ENCODE measurements around the gene STK39. TPM values are rescaled to one million over a fixed set of nuclear protein-coding genes. Genes with fewer than 3 reads are reported as not detected.
A peak's percentile ranks its signal among the peaks of the same experiment; 100 is the strongest.

Gene STK39
- total and polyA plus RNA-seq, 9 of the 15 experiments (the other 6 are each of a cell fraction or from before 2014, with no cell fraction given) = 0.19 to 0.76 (median 0.51) TPM

- TF ChIP-seq, protein P1, sequence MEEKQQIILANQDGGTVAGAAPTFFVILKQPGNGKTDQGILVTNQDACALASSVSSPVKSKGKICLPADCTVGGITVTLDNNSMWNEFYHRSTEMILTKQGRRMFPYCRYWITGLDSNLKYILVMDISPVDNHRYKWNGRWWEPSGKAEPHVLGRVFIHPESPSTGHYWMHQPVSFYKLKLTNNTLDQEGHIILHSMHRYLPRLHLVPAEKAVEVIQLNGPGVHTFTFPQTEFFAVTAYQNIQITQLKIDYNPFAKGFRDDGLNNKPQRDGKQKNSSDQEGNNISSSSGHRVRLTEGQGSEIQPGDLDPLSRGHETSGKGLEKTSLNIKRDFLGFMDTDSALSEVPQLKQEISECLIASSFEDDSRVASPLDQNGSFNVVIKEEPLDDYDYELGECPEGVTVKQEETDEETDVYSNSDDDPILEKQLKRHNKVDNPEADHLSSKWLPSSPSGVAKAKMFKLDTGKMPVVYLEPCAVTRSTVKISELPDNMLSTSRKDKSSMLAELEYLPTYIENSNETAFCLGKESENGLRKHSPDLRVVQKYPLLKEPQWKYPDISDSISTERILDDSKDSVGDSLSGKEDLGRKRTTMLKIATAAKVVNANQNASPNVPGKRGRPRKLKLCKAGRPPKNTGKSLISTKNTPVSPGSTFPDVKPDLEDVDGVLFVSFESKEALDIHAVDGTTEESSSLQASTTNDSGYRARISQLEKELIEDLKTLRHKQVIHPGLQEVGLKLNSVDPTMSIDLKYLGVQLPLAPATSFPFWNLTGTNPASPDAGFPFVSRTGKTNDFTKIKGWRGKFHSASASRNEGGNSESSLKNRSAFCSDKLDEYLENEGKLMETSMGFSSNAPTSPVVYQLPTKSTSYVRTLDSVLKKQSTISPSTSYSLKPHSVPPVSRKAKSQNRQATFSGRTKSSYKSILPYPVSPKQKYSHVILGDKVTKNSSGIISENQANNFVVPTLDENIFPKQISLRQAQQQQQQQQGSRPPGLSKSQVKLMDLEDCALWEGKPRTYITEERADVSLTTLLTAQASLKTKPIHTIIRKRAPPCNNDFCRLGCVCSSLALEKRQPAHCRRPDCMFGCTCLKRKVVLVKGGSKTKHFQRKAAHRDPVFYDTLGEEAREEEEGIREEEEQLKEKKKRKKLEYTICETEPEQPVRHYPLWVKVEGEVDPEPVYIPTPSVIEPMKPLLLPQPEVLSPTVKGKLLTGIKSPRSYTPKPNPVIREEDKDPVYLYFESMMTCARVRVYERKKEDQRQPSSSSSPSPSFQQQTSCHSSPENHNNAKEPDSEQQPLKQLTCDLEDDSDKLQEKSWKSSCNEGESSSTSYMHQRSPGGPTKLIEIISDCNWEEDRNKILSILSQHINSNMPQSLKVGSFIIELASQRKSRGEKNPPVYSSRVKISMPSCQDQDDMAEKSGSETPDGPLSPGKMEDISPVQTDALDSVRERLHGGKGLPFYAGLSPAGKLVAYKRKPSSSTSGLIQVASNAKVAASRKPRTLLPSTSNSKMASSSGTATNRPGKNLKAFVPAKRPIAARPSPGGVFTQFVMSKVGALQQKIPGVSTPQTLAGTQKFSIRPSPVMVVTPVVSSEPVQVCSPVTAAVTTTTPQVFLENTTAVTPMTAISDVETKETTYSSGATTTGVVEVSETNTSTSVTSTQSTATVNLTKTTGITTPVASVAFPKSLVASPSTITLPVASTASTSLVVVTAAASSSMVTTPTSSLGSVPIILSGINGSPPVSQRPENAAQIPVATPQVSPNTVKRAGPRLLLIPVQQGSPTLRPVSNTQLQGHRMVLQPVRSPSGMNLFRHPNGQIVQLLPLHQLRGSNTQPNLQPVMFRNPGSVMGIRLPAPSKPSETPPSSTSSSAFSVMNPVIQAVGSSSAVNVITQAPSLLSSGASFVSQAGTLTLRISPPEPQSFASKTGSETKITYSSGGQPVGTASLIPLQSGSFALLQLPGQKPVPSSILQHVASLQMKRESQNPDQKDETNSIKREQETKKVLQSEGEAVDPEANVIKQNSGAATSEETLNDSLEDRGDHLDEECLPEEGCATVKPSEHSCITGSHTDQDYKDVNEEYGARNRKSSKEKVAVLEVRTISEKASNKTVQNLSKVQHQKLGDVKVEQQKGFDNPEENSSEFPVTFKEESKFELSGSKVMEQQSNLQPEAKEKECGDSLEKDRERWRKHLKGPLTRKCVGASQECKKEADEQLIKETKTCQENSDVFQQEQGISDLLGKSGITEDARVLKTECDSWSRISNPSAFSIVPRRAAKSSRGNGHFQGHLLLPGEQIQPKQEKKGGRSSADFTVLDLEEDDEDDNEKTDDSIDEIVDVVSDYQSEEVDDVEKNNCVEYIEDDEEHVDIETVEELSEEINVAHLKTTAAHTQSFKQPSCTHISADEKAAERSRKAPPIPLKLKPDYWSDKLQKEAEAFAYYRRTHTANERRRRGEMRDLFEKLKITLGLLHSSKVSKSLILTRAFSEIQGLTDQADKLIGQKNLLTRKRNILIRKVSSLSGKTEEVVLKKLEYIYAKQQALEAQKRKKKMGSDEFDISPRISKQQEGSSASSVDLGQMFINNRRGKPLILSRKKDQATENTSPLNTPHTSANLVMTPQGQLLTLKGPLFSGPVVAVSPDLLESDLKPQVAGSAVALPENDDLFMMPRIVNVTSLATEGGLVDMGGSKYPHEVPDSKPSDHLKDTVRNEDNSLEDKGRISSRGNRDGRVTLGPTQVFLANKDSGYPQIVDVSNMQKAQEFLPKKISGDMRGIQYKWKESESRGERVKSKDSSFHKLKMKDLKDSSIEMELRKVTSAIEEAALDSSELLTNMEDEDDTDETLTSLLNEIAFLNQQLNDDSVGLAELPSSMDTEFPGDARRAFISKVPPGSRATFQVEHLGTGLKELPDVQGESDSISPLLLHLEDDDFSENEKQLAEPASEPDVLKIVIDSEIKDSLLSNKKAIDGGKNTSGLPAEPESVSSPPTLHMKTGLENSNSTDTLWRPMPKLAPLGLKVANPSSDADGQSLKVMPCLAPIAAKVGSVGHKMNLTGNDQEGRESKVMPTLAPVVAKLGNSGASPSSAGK (IDR thresholded peaks at IDR 0.05) = 0 out of 2 replicates have a peak, but pooled peaks have one; percentile 25
- peak; percentile 92 for TF ChIP-seq ZNF764 (CRISPR knock-in tag; IDR thresholded peaks at IDR 0.05; ENCODE audit: low read depth)
- TF ChIP-seq NR2F6 (CRISPR knock-in tag; IDR thresholded peaks at IDR 0.05) = no peak
- 0 out of 2 replicates have a peak, but pooled peaks have one; percentile 2 for TF ChIP-seq ZNF274 (IDR thresholded peaks at IDR 0.05; ENCODE audit: borderline replicate concordance, low read depth, low read length)
- TF ChIP-seq MXI1 (IDR thresholded peaks at IDR 0.05; ENCODE audit: low read depth, low read length) = 0 out of 2 replicates have a peak, but pooled peaks have one; percentile 28
These were observed 307.7 kb downstream of the STK39 start (continued) for GRCh38 chr2:167939514-167940345.

Measured in K562 (cell line).